Mammary epithelial cell (primary cell): ENCODE data around the gene SREK1IP1.

Experiments used
- CTCF ChIP-seq, 2 donors: IDR thresholded peaks in 1 of 2; conservative IDR thresholded peaks in 1 of 2; 2 replicates each; pipeline ENCODE4 v1.5.1; 2011 to 2012; ENCODE audit warnings: inconsistent platforms in 2 of 2, low read length in 2 of 2, mild to moderate bottlenecking in 2 of 2, control low read depth in 1 of 2, low read depth in 1 of 2; ENCODE audit not compliant: insufficient read depth in 1 of 2; ENCODE audit errors: extremely low read depth in 1 of 2
- EZH2 ChIP-seq: IDR thresholded peaks from 2 replicates; pipeline ENCODE4 v1.6.1; 2012; ENCODE audit warnings: low read length, inconsistent platforms, borderline replicate concordance

DNA sequence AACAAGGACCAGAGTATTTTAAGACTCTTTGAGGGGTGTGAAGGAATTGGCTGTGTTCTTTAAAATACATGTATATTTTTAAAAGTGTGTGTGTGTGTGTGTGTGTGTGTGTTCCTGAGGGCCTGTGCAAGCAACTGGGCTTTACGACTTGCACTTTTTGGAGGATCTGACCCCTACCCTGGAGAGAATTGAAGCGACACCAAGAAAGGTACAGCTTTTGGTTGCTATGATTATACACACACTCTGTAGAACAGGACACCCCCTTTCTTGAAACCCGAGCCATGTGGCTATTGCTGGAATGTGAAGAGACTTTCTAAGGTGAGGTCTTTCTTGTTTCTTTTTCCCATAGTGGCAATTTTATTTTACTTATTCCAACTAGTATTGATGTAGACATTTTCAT, 77.2 kb downstream of the SREK1IP1 start:
- TF ChIP-seq EZH2 (no peak), CTCF (conservative IDR thresholded peaks at IDR 0.05 in 1 of 2, IDR thresholded peaks at IDR 0.05 in 1 of 2; ENCODE audit: extremely low read depth in 1 of 2, insufficient read depth in 1 of 2, low read depth in 1 of 2, low read length in 2 of 2) (no peak)
